ENCODE data around the gene CAMK4.

The CAMK4 gene

GRCh38 chr5:111224561-111225345 lies 569 bp downstream of the CAMK4 start:
- TF ChIP-seq, protein P1, sequence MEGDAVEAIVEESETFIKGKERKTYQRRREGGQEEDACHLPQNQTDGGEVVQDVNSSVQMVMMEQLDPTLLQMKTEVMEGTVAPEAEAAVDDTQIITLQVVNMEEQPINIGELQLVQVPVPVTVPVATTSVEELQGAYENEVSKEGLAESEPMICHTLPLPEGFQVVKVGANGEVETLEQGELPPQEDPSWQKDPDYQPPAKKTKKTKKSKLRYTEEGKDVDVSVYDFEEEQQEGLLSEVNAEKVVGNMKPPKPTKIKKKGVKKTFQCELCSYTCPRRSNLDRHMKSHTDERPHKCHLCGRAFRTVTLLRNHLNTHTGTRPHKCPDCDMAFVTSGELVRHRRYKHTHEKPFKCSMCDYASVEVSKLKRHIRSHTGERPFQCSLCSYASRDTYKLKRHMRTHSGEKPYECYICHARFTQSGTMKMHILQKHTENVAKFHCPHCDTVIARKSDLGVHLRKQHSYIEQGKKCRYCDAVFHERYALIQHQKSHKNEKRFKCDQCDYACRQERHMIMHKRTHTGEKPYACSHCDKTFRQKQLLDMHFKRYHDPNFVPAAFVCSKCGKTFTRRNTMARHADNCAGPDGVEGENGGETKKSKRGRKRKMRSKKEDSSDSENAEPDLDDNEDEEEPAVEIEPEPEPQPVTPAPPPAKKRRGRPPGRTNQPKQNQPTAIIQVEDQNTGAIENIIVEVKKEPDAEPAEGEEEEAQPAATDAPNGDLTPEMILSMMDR (IDR thresholded peaks at IDR 0.05; ENCODE audit: low read depth, low read length): no peak
- no peak for DNase-seq (ENCODE audit: extremely low read depth, low read depth)

DNA sequence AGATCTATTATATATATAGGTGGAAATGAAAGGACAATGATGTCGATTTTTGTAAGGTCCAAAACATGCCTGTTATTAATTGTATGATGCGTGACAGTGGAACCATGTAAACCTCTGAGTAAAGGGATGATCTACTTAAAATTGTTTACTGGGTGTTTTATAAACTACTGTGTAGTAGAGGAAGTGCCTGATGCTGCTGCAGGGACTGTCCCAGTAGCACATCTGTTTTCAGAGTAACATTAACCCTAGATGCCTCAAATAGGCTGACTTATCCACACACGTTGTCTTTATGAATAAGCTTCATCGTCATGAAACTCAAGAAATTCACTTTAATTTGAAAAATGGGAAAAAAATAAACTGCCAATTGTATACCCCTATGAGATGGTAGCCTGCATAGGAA lies 1.7 kb downstream of the CAMK4 start:
- TF ChIP-seq, protein P1 (IDR thresholded peaks at IDR 0.05; ENCODE audit: low read depth, low read length): no peak
- no peak for DNase-seq (ENCODE audit: extremely low read depth, low read depth)

GRCh38 chr5:111226556-111226955 lies 2.4 kb downstream of the CAMK4 start:
- TF ChIP-seq, protein P1 (IDR thresholded peaks at IDR 0.05; ENCODE audit: low read depth, low read length): no peak
- DNase-seq (ENCODE audit: extremely low read depth, low read depth): no peak

- TF ChIP-seq, protein P1 (IDR thresholded peaks at IDR 0.05; ENCODE audit: low read depth, low read length): no peak
- no peak for DNase-seq (ENCODE audit: extremely low read depth, low read depth)
Measured at GRCh38 chr5:111227226-111227782, 3.1 kb downstream of the CAMK4 start.

GRCh38 chr5:111227801-111228200 lies 3.6 kb downstream of the CAMK4 start:
- DNase-seq (ENCODE audit: extremely low read depth, low read depth): peak; percentile 16
- TF ChIP-seq, protein P1 (IDR thresholded peaks at IDR 0.05; ENCODE audit: low read depth, low read length): no peak

GRCh38 chr5:111228520-111229220 lies 4.5 kb downstream of the CAMK4 start:
- DNase-seq (ENCODE audit: extremely low read depth, low read depth): no peak
- TF ChIP-seq, protein P1 (IDR thresholded peaks at IDR 0.05; ENCODE audit: low read depth, low read length): no peak

Data from AG09319 (cell line).